Aorta (tissue), 5 donors: ENCODE data around the gene DDX31. TPM values are rescaled to one million over a fixed set of nuclear protein-coding genes. Genes with fewer than 3 reads are reported as not detected.

Experiments
- ATAC-seq: fragments of 200-7000 bp; cut with Tn5 transposase; one replicate; pipeline ENCODE4 v1.9.1; 2022; ENCODE audit warnings: moderate library complexity; ENCODE audit not compliant: low FRiP score
- DNase-seq, 2 donors: peaks; one replicate each; pipeline ENCODE4 v3.0.0-alpha.2; 2020
- H3K27ac ChIP-seq, 2 donors: one replicate each; pipeline ENCODE4 v1.5.1; 2013; ENCODE audit warnings: low read length in 2 of 2, mild to moderate bottlenecking in 2 of 2, moderate library complexity in 2 of 2, control low read depth in 1 of 2, inconsistent platforms in 1 of 2, low read depth in 1 of 2
- H3K27me3 ChIP-seq, 2 donors: one replicate each; pipeline ENCODE4 v1.6.1; 2013; ENCODE audit warnings: control low read depth in 1 of 2, low read length in 1 of 2, mild to moderate bottlenecking in 1 of 2, moderate library complexity in 1 of 2; ENCODE audit not compliant: insufficient read depth in 2 of 2, control insufficient read depth in 1 of 2
- H3K36me3 ChIP-seq, 2 donors: one replicate each; pipeline ENCODE4 v1.6.1; 2013; ENCODE audit warnings: control low read depth in 1 of 2, low read length in 1 of 2, mild to moderate bottlenecking in 1 of 2; ENCODE audit not compliant: insufficient read depth in 2 of 2, control insufficient read depth in 1 of 2
- H3K4me1 ChIP-seq, 2 donors: one replicate each; pipeline ENCODE4 v1.6.1; 2013; ENCODE audit warnings: low read length in 2 of 2, control low read depth in 1 of 2, mild to moderate bottlenecking in 1 of 2, moderate library complexity in 1 of 2; ENCODE audit not compliant: insufficient read depth in 2 of 2, control insufficient read depth in 1 of 2
- H3K4me3 ChIP-seq, 2 donors: one replicate each; pipeline ENCODE4 v1.5.1; 2013; ENCODE audit warnings: low read length in 2 of 2, control low read depth in 1 of 2, mild to moderate bottlenecking in 1 of 2
- H3K9me3 ChIP-seq: one replicate; pipeline ENCODE4 v1.6.1; 2013; ENCODE audit warnings: mild to moderate bottlenecking, low read length; ENCODE audit not compliant: control insufficient read depth
- WGBS, 2 donors: extraction: QIAGEN DNeasy Blood & Tissue Kit; methylation state at CpG; one replicate each; pipeline ENCODE4 v1.1.7; 2013; 5-methylcytosine and 5-hydroxymethylcytosine counted together
- intact Hi-C, 2 donors: fragments of 100-400 bp; cut with DNase I; formaldehyde crosslinking; loops; one replicate each; pipeline versions ENCODE4 v1.14.2 to v1.15.0; 2022
- polyA plus RNA-seq, 2 donors: library from polyadenylated mRNA; stranded (reverse); fragments of 200-250 nt; gene quantifications; one replicate each; pipeline ENCODE4 v1.2.3, GENCODE V29; 2013
- total RNA-seq, 2 donors: library from RNA; stranded (reverse); fragmentation: NEBNext Ultra II Directional; extraction: Animal tissue kit (Norgen Biotek cat#: 25700); gene quantifications; one replicate each; pipeline ENCODE4 v1.2.1, GENCODE V29; 2021
- donor health status: healthy with polysubstance abuse.
- donor health status: Bipolar disorder and iron deficiency.
- donor health status: DM: no; HTN: no; CAD: no.
- donor health status: DM: no; HTN: no; CAD: no.
- donor health status: DM: yes; HTN: yes; CAD: no.

DDX31 gene
- total and polyA plus RNA-seq, 4 donors: 2.8 to 14.1 (median 10.5) TPM

DNA sequence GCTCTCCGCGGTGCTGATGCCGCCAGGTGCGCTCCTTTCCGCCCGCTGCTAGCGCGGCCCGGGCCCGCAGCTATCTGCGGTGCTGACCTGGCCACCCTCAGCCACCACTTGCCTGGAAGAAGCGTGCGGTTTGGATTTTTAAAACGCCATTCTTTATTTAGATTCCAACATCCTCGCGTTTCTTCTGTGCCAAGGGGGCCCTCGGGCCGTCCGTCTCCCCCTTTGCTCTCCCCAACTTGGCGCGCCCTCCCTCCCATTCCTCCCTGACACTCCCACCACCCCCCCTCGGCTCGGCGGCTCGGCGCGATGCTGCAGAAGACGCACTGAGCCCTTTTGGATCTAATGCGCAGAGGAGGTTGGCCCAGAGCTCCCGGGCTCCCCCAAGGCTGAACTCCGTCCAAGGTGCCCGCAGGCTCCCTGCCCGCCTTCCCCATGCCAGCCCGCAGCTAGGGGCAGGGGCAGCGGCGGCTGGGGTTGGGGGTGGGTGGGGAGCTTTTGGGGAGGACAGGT is 87.5 kb downstream of the DDX31 start, which contains the start of gene BARHL1:
BARHL1 (plus strand) TSS at position 331 of the 510 bp plus-strand sequence. CDS start 192 bp downstream, outside the sequence.
- 1 to 3% methylated on average over 36 of the region's 36 CpGs for WGBS, 2 donors
- no peaks in the 10 kb centered on the region for H3K9me3 ChIP-seq
- no peaks in the 10 kb centered on the region for H3K36me3 ChIP-seq
- intact Hi-C loops: no loop called here
- no peaks in the 10 kb centered on the region for H3K4me1 ChIP-seq
- DNase-seq: peak in 1 of 2 donors; percentile 73
- no peaks in the 10 kb centered on the region for H3K27me3 ChIP-seq
- ATAC-seq: no peak
- H3K4me3 ChIP-seq: no peak within 1 kb of the TSS
- H3K27ac ChIP-seq: no peak within 1 kb of the TSS

DNA sequence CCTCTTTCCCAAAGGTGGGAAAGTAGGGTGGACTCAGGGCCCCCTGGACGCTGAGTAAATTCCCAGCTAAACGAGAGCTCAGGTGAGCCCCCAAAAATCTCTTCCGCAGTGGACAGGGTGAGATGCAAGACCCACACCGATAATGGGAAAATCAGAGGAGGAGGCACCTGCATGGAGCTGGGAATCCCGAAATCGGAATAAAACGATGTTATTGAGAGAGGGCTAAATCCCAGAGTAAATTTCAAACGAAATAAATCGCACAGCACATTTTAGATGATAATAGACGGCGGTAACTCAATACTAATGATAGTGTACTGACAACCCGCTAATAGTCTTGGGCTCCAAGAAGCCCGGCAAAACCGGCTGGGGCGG is 90.4 kb downstream of the DDX31 start:
- DNase-seq (no peak), ATAC-seq (no peak)
- Histone ChIP-seq H3K27me3 (no peaks in the 10 kb centered on the region), H3K27ac (no peak overlapping the region), H3K4me3 (no peak overlapping the region), H3K9me3 (no peaks in the 10 kb centered on the region), H3K4me1 (no peaks in the 10 kb centered on the region), H3K36me3 (no peaks in the 10 kb centered on the region)
- WGBS, 2 donors: 8 to 13% methylated on average over 15 of the region's 15 CpGs
- intact Hi-C loops: no loop called here

DNA sequence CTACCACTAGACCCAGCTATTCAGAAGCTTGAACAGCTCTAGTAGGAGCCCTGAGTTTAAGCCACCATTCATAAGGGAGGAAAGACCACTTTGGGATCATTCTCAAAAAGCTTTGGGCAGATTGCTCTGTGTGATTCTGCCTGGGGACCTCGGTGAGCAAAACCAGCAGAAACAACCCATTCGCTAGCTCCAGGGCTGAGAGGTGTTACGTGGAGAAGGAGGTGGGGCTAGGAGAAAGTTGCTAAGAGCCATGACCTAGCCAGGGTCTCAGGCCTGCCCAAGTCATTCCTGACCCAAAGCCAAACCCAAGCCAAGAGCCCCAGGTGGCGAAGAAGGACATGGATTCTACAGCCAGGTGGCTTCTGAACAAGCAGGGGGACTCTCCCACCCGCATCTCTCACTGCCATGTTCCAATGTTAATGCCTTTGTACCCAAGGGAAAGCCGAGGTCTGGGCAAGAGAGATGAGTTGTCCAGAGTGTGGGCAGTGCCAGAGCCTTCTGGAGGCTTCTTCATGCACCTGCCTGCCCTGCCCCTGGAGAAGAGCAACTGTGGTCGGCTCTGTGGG is 91.3 kb downstream of the DDX31 start:
- DNase-seq: peak in 1 of 2 donors; percentile 26
- no peaks in the 10 kb centered on the region for H3K36me3 ChIP-seq
- WGBS, 2 donors: 25 to 29% methylated on average over 7 of the region's 7 CpGs
- no peaks in the 10 kb centered on the region for H3K27me3 ChIP-seq
- no peak overlapping the region for H3K27ac ChIP-seq
- H3K9me3 ChIP-seq: no peaks in the 10 kb centered on the region
- no peak overlapping the region for H3K4me3 ChIP-seq
- no peak for ATAC-seq
- no peaks in the 10 kb centered on the region for H3K4me1 ChIP-seq
- intact Hi-C loops: no loop called here

DNA sequence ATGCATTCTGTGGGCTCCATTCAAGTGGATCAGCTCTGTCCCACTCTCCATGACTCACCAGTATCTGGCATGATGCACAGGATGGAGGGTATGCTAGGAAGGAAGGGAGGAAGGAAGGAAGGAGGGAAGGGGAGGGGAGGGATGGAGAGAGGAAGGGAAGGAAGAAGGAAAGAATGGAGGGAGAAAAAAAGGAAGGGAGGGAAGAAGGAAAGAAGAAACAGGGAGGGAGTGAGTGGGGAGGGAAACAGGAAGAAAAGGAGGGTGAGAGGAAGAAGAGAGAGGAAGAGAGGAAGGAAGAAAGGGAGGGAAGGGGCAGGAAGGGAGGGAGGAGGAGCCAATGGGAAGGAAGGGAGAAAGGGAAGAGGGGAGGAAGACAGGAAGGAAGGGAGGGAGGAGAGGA is 92.7 kb downstream of the DDX31 start:
- intact Hi-C loops: no loop called here
- no peaks in the 10 kb centered on the region for H3K36me3 ChIP-seq
- no peaks in the 10 kb centered on the region for H3K4me1 ChIP-seq
- DNase-seq (no peak), ATAC-seq (no peak)
- H3K27me3 ChIP-seq: no peaks in the 10 kb centered on the region
- no peak overlapping the region for H3K4me3 ChIP-seq
- H3K27ac ChIP-seq: no peak overlapping the region
- H3K9me3 ChIP-seq: no peaks in the 10 kb centered on the region

DNA sequence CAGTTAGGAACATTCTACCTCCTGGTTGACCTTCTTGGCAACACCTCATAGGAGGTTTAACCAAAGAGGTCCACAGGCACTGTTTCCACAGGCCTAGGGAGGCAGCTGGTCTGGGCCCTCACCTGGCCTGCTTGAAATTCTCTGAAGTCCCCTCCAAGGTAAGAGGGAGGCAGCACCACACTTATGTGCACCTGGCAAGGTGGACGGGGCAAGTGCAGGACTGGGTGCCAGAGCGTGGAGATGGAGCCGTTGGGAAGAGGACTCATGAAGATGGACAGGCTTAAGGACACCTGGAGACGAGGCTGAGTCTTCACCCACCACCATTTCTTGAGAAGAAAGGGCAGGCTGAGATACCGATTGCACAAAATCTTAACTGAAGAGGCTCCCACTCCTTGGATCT is 94.0 kb downstream of the DDX31 start:
- no peaks in the 10 kb centered on the region for H3K9me3 ChIP-seq
- no peak overlapping the region for H3K4me3 ChIP-seq
- H3K4me1 ChIP-seq: no peaks in the 10 kb centered on the region
- H3K27me3 ChIP-seq: no peaks in the 10 kb centered on the region
- WGBS, 2 donors: 69 to 76% methylated on average over 5 of the region's 5 CpGs
- DNase-seq (peak in 1 of 2 donors; percentile 41), ATAC-seq (no peak)
- no peak overlapping the region for H3K27ac ChIP-seq
- H3K36me3 ChIP-seq: no peaks in the 10 kb centered on the region
- intact Hi-C loops: no loop called here

DNA sequence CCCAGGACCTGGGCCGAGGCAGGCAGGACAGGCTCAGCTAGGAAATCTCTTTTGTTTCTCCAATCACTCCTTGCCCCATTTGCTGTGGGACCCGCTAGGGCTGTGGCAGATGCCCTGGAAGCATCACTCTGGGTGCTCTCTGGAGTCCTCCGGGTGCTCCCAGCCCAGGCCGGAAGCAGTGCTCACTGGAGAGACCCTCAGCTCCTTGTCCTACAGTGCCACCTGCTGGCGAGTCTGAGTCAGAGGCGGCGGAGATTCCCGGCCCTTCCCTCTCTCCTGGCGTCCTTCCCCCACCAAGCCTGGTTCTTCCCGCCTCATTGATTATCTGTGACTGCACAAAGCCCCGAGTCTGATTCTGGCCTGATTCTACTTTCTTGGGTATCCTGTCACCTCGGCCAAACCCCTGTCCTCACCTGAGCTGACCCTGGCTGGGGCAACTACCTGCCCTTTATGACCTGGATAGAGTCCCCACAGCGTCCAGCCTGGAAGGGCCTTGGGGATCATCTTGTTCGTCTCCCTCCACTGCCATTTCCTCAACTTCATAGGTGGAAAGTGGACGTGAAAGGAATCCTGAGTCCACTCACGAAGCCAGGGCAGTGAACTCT is 94.7 kb downstream of the DDX31 start:
- DNase-seq: peak; percentile 70 to 82

DNA sequence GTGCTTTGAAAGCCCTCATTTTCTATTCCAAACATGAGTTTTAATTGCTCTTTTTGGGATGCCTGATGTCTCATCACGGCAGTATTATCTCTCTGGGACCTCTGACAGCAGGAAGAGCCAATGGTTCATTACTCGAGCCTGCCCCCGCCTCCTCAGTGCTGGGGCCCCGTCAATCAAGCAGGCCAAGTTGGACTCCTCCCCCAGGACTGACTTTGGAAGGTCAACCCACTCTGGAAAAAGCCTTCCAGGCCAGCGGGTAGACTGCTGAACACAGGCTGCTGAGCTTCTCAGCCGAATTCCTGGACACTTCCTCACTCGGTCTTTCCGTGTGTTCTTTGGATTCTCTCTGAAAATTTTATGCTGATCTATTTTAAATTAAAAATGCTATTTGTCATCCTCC is 96.9 kb downstream of the DDX31 start:
- ATAC-seq (no peak), DNase-seq (peak in 1 of 2 donors; percentile 40)
- Histone ChIP-seq H3K27me3 (no peaks in the 10 kb centered on the region), H3K4me1 (no peaks in the 10 kb centered on the region), H3K9me3 (peaks cover under 1% of the 10 kb centered on the region), H3K36me3 (no peaks in the 10 kb centered on the region), H3K4me3 (no peak overlapping the region), H3K27ac (no peak overlapping the region)
- 19 to 26% methylated on average over 8 of the region's 8 CpGs for WGBS, 2 donors
- intact Hi-C loops: no loop called here

More for the DNA sequence above, 94.7 kb downstream of the DDX31 start:
- H3K4me3 ChIP-seq: no peak overlapping the region
- H3K9me3 ChIP-seq: no peaks in the 10 kb centered on the region
- no peak overlapping the region for H3K27ac ChIP-seq
- peak; percentile 73 for ATAC-seq
- intact Hi-C loops: no loop called here
- no peaks in the 10 kb centered on the region for H3K36me3 ChIP-seq
- 9 to 13% methylated on average over 16 of the region's 16 CpGs for WGBS, 2 donors
- no peaks in the 10 kb centered on the region for H3K27me3 ChIP-seq
- H3K4me1 ChIP-seq: no peaks in the 10 kb centered on the region

DNA sequence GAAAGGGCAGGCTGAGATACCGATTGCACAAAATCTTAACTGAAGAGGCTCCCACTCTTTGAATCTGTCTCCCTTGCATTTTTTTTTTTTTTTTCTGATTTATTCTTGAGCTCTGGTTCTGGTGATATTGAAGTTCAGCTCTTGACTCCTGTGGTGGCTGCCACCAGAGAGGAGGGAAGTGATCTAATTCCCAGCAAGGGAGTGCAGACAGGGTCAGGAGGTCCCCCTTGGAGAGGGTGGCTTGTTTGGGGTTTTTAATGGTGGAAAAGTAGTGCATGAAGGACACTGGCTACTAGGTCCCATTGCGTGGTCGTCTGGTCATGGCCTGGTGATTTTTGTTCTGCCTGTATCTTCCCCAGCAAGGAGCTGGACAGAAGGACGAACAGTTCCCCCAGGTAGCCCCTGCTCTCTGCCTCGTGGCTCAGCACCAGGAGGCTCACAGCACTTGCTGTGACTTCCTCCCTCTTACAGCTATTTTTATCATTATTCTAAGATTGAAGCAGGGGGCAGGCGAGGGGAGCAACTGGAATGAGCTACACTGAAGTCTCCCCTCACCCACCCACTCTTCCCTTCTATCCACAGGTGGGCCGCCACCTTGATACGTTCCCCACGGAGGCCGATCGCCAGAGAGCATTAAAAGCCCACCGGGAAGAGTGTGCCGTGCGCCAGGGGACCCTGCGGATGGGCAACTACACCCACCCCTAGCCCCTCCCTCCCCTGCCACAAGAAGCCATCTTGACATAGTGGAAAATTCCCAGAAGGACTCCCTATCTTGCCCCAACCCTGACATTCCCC is 97.8 kb downstream of the DDX31 start:
- H3K27me3 ChIP-seq: no peaks in the 10 kb centered on the region
- intact Hi-C loops: no loop called here
- H3K27ac ChIP-seq: no peak overlapping the region
- 73 to 75% methylated on average over 15 of the region's 15 CpGs for WGBS, 2 donors
- H3K4me1 ChIP-seq: no peaks in the 10 kb centered on the region
- H3K9me3 ChIP-seq: peaks cover 1% of the 10 kb centered on the region
- H3K36me3 ChIP-seq: no peaks in the 10 kb centered on the region
- ATAC-seq (no peak), DNase-seq (peak in 1 of 2 donors; percentile 53)
- no peak overlapping the region for H3K4me3 ChIP-seq
